ENCODE measurements around the gene IFT88.

GRCh38 chr13:20633802-20634201, 66.8 kb downstream of the IFT88 start:
- TF ChIP-seq CTCF (IDR thresholded peaks at IDR 0.05) (no peak), POLR2A (IDR thresholded peaks at IDR 0.05) (no peak)

Measured in uterus (tissue), 2 donors.